Measurements from ENCODE around the gene ADCY9.

Gene ADCY9

DNA sequence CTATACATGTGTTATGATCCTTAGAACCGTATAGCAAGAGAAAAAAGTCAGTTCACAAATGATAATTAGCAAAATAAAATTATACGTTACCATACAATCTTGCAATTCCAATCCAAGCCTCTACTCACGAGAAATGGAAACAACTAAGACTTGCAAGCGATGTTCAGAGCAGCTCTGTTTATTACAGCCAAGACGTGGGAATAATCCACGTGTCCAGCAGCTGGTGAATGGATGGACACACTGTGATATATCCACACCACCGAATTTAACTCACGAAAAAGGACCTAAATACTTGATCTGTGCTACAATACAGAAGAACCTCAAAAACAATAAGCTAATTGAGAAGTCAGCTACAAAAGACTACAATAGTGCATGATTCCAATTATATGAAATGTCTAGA is 88.1 kb downstream of the ADCY9 start:
- no peak for DNase-seq (ENCODE audit: low read depth)

GRCh38 chr16:4026854-4027253 is 89.4 kb downstream of the ADCY9 start:
- no peak for DNase-seq (ENCODE audit: low read depth)

GRCh38 chr16:4025428-4025827 is 90.8 kb downstream of the ADCY9 start:
- no peak for DNase-seq (ENCODE audit: low read depth)

DNA sequence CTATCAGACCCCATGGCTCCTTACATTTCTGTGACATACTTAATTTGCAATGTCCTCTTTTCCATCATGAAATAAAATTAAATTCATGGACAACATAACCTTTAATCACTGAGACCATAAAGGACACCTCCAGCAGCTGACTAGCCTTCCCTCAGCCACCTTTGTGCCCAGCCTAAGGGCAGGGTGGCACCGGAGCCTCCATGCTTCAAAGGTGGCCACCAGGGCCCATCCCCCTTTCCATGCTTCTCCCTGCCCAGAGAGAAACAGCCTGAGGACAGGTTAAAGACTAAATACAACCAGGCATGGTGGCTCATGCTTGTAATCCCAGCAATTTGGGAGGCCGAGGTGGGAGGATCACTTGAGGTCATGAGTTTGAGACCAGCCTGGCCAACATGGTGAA is 94.3 kb downstream of the ADCY9 start:
- no peak for DNase-seq (ENCODE audit: low read depth)

DNA sequence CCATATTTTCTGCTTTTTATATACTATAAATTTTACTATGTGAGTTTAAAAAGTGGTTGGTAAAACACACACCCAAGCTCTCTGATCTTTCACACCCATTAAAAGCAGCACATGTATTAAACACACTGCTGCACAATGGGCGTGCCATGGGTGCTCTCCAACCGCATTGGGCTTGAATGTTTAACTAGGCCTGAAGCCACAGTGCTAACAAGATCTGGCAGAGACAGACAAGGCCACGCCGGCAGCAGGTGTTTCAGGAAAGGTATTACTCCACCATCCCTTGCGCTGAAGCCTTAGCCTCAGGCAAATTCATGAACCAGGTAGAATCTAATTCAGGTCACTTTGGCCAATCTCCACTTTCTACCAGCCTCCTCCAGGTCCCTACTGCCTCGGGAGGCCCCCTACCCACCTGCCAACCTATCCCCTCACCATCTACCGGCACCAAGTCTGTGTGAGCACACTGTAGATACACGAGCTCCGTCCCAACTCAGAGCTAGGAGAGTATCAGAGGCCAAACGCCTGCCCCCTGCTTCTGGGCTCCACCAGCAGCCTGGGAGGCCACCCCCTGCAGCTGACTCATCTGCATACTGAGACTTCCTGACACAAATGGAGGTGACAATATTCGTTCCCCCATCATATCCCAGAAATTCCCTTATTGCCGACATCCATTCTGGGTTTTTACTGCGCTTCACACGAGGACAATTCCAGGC is 95.0 kb downstream of the ADCY9 start:
- no peak for DNase-seq (ENCODE audit: low read depth)

- DNase-seq (ENCODE audit: low read depth) = no peak
Measured at GRCh38 chr16:4019371-4019791, 96.9 kb downstream of the ADCY9 start.

- no peak for DNase-seq (ENCODE audit: low read depth)
Measured at GRCh38 chr16:4018391-4018790, 97.9 kb downstream of the ADCY9 start.

GRCh38 chr16:4017807-4018206 is 98.4 kb downstream of the ADCY9 start:
- no peak for DNase-seq (ENCODE audit: low read depth)

DNA sequence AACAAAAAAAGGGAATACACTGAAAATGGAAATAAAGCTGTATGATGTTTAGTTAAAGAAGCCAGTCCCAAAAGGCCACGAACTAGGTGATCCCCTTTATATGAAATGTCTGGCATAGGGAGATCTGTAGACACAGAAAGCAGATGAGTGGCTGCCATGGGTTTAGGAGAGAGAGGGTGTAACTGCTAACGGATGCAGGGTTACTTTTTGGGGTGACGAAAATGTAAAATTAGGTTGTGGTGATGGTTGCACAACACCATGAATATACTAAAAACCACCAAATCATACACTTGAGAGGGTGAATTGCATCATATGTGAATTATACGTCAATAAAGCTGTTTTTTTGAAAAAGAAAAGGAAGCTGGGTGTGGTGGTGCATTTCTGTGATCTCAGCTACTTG is 99.6 kb downstream of the ADCY9 start:
- no peak for DNase-seq (ENCODE audit: low read depth)

GRCh38 chr16:4016005-4016352 is 100.3 kb downstream of the ADCY9 start:
- DNase-seq (ENCODE audit: low read depth) = no peak

GRCh38 chr16:4015275-4016004 is 100.8 kb downstream of the ADCY9 start:
- no peak for DNase-seq (ENCODE audit: low read depth)

DNA sequence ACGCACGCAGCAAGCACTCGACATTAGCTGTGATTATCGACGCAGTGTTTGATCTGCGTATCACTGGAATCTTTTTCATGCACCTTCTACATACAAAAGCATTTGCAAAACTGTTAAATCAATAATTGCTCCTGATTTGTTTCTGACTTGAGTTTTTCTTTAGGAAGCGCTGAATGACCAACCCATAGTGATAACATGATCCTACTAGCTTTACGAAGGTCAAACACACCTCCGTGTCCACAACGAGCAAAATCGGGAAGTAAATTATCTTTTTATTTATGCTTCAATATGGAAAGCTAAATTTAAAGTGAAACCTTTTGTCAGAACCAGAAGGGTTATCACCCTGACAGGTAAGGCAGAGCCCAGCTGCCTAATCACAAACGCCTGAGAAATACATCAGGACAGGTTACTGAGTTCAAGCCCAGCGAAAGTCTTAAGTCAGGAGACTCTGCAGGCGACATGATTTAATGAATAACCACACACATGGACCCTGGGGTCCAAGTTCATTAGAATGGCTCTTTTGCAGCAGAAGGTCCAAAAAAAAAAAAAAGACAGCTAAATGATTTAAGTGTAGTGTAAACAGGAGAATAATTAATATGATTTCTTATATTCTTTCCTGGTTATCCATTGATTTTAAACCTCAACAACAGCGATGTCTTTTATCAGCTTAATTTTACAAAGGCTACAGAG is 104.2 kb downstream of the ADCY9 start:
- no peak for DNase-seq (ENCODE audit: low read depth)

DNA sequence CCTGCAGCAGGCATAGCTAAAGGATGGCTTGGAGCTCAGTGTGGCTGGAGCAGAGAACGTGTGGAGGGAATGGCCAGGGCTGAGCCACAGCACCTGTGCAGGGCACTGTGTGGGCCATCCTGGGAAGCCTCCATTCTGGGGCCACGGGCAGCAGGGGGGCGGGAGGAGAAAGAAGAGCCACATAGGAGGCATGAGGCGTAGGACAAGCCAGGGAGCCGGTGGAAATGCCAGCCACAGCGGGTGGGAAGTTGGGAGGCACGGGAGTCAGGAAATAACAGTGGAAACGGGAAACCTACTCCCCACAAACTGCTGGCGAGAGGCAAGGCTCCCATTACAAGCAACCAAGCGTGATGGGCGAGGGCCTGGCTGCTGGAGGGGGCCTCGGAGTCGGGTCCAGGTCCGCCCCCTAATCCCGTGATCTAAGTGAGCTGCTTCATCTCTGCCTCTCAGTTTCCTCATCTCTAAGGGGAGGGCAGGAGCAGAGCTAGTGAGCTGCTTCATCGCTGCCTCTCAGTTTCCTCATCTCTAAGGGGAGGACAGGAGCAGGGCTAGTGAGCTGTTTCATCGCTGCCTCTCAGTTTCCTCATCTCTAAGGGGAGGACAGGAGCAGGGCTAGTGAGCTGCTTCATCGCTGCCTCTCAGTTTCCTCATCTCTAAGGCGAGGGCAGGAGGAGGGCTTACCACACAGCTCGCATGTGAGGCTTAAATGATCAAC is 104.9 kb downstream of the ADCY9 start:
- DNase-seq (ENCODE audit: low read depth) = no peak

DNA sequence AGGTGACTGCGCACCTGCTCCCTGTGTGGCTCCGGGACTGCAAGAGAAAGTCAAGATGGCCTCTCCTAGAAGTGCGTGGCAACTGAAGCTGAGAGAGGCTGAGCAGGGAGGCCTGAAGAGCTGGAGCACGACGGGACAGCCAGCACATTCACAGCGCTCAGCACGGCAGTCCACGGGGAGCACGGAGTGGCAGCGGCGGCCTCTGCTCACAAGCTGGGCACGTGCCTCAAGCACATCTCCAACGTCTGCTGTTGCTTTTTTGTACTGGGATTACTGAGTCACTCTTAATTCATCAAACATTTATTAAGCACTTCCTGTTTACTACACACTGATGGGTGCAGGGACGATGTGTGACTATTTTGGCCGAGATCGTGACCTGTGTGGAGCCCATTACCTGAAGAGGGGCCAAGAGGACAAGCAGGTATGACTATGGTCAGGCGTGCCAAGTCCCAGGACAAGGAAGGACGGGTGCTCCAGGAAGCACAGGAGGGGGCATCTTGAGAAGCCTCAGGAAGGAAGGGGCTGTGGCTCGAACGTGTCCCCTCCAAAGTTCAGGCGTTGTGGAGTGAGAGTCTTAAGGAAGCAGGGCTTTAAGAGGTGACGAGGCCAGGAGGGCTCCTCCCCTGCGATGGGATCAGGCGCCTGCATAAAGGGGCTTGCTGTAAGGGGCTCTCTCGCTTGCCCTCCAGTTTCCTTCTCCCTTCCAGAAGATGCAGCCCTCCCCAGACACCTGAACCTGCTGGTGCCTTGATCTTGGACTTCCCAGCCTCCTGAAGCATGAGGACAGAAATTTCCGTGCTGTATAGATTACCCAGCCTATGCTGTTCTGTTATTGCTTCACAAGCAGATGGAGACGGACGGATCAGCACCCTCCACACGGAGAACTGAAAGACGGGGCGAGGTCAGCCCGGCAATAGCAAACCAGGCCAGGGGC is 105.8 kb downstream of the ADCY9 start:
- DNase-seq (ENCODE audit: low read depth) = no peak

DNA sequence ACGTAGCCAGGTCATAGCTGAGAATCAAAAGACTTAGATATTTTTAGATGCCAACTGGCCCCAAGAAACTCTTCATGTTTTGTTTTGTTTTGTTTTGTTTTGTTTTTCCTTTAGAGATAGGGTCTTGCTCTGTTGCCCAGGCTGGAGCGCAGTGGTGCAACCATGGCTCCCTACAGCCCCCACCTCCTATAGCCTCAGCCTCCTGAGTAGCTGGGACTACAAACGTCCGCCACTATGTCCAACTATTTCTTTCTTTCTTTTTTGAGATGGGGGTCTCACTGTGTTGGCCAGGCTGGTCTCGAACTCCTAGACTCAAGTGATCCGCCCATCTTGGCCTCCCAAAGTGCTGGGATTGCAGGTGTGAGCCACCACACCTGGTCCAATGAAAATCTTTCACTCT is 107.1 kb downstream of the ADCY9 start:
- DNase-seq (ENCODE audit: low read depth) = no peak

DNA sequence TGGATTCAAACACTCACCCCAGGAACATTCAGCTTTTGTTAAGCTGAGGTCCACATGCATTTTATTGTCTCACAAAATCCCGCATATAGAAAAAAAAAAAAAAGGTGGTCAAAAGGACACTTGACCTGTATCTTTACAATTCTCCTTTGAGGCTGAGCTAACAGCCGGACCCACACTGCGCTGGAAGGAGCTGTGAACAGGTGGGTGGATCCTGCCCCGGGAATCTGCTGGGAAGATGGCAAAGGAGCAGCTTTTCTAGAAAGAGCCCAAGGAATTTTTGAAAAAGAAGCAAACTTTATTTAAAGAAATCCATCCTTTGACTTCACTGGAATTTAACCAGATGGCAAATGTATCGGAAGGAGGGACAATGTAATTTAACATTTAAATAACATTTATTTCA is 108.1 kb downstream of the ADCY9 start:
- DNase-seq (ENCODE audit: low read depth) = no peak

DNA sequence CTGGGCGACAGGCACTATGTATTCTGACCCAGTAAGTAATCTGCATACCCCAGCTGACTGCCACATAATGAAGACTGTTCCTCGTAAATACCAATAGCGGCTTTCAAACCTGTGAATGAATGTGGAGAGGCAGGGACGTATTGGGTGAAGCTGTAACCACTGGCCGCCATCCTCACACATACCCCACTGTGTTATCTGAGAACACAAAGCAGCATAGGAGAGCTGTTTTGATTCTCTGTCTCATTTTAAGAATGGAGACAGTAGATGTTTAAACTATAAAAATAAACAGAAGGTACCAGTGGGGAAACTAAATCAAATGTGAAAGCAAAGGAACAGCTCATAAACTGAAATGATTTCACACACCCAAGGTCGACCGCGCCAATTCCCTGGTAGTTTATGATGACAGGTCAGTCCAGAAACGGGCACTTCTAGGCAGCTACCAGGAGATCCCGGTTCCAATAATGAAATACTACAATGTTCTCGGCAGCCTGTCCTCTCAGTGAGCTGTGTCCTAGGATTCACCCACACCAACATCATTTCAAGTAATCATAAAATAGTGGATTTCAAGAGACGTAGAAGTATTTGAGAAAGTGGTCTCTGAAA is 109.7 kb downstream of the ADCY9 start:
- no peak for DNase-seq (ENCODE audit: low read depth)

DNA sequence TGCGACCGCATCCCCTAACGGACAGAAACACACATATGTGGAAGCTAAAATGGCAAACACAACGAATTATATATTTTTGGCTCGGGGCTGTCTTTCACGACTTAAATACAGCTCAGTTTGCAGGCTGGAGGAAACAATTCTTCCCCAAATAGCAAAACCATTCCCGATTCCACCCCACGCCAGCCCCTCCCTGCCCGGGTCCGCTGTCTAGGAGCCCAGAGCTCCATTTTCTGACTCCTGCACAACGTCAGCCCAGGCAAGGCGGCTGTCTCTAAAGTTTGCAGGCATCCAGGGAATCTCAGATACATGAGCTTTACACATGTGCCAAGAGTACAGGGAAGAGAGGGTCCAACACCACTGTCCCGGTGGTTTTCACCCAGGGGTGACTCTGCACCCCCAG is 110.5 kb downstream of the ADCY9 start:
- no peak for DNase-seq (ENCODE audit: low read depth)

DNA sequence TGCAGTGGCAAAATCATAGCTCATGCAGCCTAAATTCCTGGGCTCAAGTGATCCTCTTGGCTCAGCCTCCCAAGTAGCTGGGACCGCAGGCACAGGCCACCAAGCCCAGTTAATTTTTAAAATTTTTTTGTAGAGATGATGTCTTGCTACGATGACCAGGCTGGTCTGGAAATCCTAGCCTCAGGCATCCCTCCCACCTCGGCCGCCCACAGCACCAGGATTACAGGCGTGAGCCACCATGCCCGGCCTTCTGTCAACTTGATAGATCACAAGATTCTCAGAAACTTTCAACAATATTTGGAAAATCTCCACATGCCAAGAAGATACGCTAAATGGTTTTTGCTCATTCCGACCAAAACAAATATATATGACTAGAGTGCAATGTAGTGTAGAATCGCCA is 111.0 kb downstream of the ADCY9 start:
- no peak for DNase-seq (ENCODE audit: low read depth)

DNA sequence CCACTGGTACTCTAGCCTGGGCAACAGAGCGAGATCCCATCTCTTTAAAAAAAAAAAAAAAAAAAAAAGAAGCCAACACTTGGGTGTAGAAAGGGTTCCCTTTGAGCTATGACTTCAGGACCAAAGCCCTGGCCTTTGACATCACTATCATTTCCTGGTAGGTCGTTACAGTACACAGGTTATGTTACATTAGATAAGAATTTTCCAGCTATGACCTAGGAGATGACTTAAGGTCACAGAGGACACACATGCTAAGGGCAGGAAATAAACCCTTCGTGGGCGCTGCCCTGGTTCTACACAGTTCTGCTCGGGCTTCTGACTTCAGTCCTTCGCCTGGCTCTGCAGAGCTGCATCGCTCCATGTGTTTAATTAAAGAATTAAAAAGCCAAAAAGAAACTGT is 112.0 kb downstream of the ADCY9 start:
- DNase-seq (ENCODE audit: low read depth) = no peak

DNA sequence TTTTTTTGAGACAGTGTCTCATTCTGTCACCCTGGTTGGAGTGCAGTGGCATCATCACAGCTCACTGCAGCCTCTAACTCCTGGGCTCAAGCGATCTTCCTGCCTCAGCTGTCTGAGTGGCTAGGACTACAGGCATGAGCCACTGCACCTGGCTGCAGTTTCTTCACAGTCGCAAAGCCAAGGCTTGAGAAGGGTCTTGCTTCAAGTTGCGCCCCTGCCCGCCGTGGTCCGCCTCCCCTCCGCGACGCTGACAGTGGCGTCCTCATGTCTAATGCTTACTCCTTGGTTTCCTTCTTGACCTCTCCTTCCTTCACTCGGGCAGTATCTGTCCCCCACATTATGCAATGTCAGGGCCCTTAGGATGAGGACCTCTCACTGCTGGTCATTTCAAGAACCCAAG is 112.7 kb downstream of the ADCY9 start:
- DNase-seq (ENCODE audit: low read depth) = no peak
